BE2C (cell line): ENCODE results near the gene CCDC187.

ENCODE experiments used
- DNase-seq: peaks from one replicate; pipeline ENCODE4 v3.0.0-alpha.2; 2020
- H3K27me3 ChIP-seq: fragments of 250-450 bp; sonication (Bioruptor Pico); 2 replicates; pipeline ENCODE4 v1.5.1; 2020; ENCODE audit warnings: mild to moderate bottlenecking
- H3K36me3 ChIP-seq: fragments of 250-450 bp; sonication (Bioruptor Pico); 2 replicates; pipeline ENCODE4 v1.5.1; 2020; ENCODE audit warnings: mild to moderate bottlenecking
- H3K4me1 ChIP-seq: fragments of 250-450 bp; sonication (Bioruptor Pico); 2 replicates; pipeline ENCODE4 v1.5.1; 2020
- H3K4me3 ChIP-seq: 2 replicates; pipeline ENCODE4 v1.5.1; 2011; ENCODE audit warnings: low read depth, low read length
- H3K9me3 ChIP-seq: fragments of 250-450 bp; sonication (Bioruptor Pico); 2 replicates; pipeline ENCODE4 v1.5.1; 2020
- TF ChIP-seq, protein P1 (sequence below): IDR thresholded peaks from 2 replicates; pipeline ENCODE4 v1.5.1; 2012; ENCODE audit warnings: mild to moderate bottlenecking, low read depth, low read length

The CCDC187 gene

GRCh38 chr9:136229096-136230065 is 74.5 kb downstream of the CCDC187 start:
- Histone ChIP-seq H3K27me3 (no peaks in the 10 kb centered on the region), H3K4me3 (no peak overlapping the region), H3K4me1 (peaks cover 18% of the 10 kb centered on the region), H3K36me3 (peaks cover 48% of the 10 kb centered on the region), H3K9me3 (no peaks in the 10 kb centered on the region)
- TF ChIP-seq, protein P1, sequence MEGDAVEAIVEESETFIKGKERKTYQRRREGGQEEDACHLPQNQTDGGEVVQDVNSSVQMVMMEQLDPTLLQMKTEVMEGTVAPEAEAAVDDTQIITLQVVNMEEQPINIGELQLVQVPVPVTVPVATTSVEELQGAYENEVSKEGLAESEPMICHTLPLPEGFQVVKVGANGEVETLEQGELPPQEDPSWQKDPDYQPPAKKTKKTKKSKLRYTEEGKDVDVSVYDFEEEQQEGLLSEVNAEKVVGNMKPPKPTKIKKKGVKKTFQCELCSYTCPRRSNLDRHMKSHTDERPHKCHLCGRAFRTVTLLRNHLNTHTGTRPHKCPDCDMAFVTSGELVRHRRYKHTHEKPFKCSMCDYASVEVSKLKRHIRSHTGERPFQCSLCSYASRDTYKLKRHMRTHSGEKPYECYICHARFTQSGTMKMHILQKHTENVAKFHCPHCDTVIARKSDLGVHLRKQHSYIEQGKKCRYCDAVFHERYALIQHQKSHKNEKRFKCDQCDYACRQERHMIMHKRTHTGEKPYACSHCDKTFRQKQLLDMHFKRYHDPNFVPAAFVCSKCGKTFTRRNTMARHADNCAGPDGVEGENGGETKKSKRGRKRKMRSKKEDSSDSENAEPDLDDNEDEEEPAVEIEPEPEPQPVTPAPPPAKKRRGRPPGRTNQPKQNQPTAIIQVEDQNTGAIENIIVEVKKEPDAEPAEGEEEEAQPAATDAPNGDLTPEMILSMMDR, result no peak
- no peak for DNase-seq

DNA sequence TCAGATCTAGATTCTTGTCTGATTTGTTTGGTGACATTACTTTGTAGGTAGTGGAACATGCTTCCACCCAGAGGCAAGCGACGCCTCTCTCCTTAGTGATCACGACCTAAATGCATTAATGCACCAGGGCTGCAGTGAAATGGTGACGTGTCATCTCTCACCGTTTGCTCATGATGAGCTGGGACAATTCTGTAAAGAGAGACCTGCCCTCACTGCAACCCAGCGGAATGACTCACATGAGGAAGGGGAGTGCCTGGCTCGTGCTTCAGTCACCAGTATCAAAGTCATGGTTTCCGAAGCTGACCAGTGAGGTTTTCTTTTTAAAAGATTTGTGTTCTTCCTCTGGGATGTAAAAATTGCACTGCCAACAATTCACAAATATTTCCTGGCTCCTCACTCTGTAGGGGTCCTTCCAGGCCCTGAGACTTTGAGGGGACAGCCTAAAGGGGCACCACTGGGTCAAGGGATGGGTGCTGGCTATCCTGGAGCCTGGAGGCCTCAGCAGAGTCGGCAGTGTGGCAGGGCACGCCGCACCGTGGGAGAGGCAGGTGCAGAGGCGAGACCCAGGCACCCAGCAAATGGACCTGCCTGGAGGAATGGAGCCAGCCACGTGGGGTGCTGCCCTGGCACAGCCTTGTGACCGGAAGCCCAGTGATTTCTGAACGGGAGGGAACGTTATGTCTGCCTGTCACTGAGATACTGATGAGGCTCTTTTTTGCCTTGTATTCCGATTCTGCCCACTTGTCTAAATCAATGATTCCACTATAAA is 75.6 kb downstream of the CCDC187 start:
- Histone ChIP-seq H3K36me3 (peaks cover 46% of the 10 kb centered on the region), H3K4me1 (peaks cover 18% of the 10 kb centered on the region), H3K27me3 (no peaks in the 10 kb centered on the region), H3K9me3 (no peaks in the 10 kb centered on the region), H3K4me3 (no peak overlapping the region)
- TF ChIP-seq, protein P1, result no peak
- no peak for DNase-seq

DNA sequence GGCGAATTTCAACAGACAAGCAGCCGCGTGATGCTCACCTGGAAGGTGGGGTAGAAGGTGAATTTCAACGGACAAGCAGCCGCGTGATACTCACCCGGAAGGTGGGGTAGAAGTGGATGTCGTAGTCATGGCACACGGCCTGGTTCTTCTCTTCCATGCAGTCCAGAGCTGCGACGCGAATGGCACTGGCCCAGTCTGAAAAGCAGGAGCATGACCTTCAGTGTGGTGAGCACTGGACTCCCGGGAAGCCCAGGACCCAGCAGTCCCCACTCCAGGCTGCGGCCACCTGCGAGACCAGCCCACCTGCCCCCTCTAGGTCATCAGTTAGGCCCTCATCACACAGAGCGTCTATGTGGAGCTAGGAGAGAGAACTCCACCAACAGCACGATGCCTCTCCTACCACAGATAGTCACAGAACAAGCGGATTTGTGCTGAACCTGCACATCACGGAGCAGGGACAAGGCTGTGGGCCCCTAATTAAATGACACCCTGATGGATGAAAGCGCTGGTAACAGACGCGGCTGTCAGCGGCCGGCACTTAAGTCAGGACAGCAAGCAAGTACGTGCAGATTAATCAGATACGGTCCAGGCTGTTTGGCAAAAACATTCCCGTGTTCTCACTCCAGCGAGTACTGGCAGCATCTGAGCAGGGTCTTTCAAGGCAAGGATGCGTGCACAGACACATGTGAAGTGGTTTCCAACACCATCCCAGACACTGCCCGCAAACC is 77.0 kb downstream of the CCDC187 start:
- Histone ChIP-seq H3K4me3 (no peak overlapping the region), H3K9me3 (no peaks in the 10 kb centered on the region), H3K36me3 (peaks cover 46% of the 10 kb centered on the region), H3K4me1 (peaks cover 18% of the 10 kb centered on the region), H3K27me3 (no peaks in the 10 kb centered on the region)
- peak; percentile 50 for DNase-seq
- TF ChIP-seq, protein P1, result no peak

- H3K9me3 ChIP-seq, result no peaks in the 10 kb centered on the region
- H3K36me3 ChIP-seq, result peaks cover 54% of the 10 kb centered on the region
- H3K27me3 ChIP-seq, result no peaks in the 10 kb centered on the region
- no peak overlapping the region for H3K4me3 ChIP-seq
- TF ChIP-seq, protein P1, result peak; percentile 94
- DNase-seq, result peak; percentile 82
- H3K4me1 ChIP-seq, result peaks cover 18% of the 10 kb centered on the region
Measured at GRCh38 chr9:136225748-136226679, 77.9 kb downstream of the CCDC187 start.

DNA sequence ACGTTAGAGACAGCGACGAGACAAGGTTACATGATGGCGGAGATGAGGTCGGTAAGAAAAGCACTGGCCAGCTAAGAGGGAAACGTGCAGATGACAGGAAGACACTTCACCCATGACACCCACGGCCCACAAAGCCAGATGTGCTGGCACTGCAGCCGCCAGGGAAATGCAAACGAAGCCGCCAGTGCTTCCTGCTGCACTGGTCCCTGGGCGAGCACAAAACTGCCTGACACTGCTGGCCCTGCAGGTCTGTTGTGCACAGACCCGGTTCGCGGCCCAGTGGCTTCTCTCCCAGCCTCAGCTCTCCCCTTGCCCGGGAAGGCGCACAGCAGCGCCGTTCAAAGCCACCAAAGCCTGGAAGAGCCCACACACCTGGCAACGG is 78.5 kb downstream of the CCDC187 start:
- Histone ChIP-seq H3K4me3 (no peak overlapping the region), H3K9me3 (no peaks in the 10 kb centered on the region), H3K36me3 (peaks cover 54% of the 10 kb centered on the region), H3K4me1 (peaks cover 18% of the 10 kb centered on the region), H3K27me3 (no peaks in the 10 kb centered on the region)
- TF ChIP-seq, protein P1, result no peak
- no peak for DNase-seq
